ENCODE measurements around the gene ZNF12. TPM values are rescaled to one million over a fixed set of nuclear protein-coding genes. Genes with fewer than 3 reads are reported as not detected.

Gene ZNF12
- total and polyA plus RNA-seq, 2 experiments from 2014 or later: 13.0 to 19.9 TPM

GRCh38 chr7:6647541-6647940 is 59.2 kb downstream of the ZNF12 start:
- Histone ChIP-seq H4K20me1 (ENCODE audit: insufficient read depth) (no peaks in the 10 kb centered on the region), H3K27ac (no peak overlapping the region), H3K27me3 (replicated peaks; ENCODE audit: insufficient read depth) (no peaks in the 10 kb centered on the region), H3K9ac (no peak overlapping the region), H2AFZ (no peak overlapping the region), H3F3A (ENCODE audit: insufficient read depth) (no peaks in the 10 kb centered on the region), H3K79me2 (ENCODE audit: insufficient read depth) (no peaks in the 10 kb centered on the region), H3K4me2 (ENCODE audit: unreplicated experiment) (no peak overlapping the region), H3K4me3 (no peak overlapping the region), H3K9me3 (ENCODE audit: low read depth) (no peaks in the 10 kb centered on the region), H3K36me3 (ENCODE audit: low read depth) (no peaks in the 10 kb centered on the region; the same call in 1 of the 2 replicates), H3K4me1 (ENCODE audit: insufficient read depth) (no peaks in the 10 kb centered on the region), H3K9me2 (ENCODE audit: insufficient read depth) (no peaks in the 10 kb centered on the region)
- DNase-seq: no peak
- in situ Hi-C loops (cut with MboI): no loop called here
- WGBS, 2 experiments (ENCODE audit: low coverage in 1 of 2, low lambda C conversion rate in 2 of 2, missing lambda C conversion rate in 2 of 2): 83 to 90% methylated on average over 14 of the region's 14 CpGs
- TF ChIP-seq EZH2phosphoT487 (IDR thresholded peaks at IDR 0.05; ENCODE audit: insufficient read depth, low read depth) (no peak), EZH2 (IDR thresholded peaks at IDR 0.05; ENCODE audit: insufficient read depth, poor library complexity, severe bottlenecking) (no peak)

GRCh38 chr7:6647080-6647479 is 59.7 kb downstream of the ZNF12 start:
- Histone ChIP-seq H3K27ac (no peak overlapping the region), H3K9me3 (ENCODE audit: low read depth) (no peaks in the 10 kb centered on the region), H3K4me2 (ENCODE audit: unreplicated experiment) (no peak overlapping the region), H3K79me2 (ENCODE audit: insufficient read depth) (no peaks in the 10 kb centered on the region), H3K9ac (no peak overlapping the region), H4K20me1 (ENCODE audit: insufficient read depth) (no peaks in the 10 kb centered on the region), H3K36me3 (ENCODE audit: low read depth) (no peaks in the 10 kb centered on the region; the same call in 1 of the 2 replicates), H3K27me3 (replicated peaks; ENCODE audit: insufficient read depth) (no peaks in the 10 kb centered on the region), H2AFZ (no peak overlapping the region), H3K4me3 (no peak overlapping the region), H3F3A (ENCODE audit: insufficient read depth) (no peaks in the 10 kb centered on the region), H3K4me1 (ENCODE audit: insufficient read depth) (no peaks in the 10 kb centered on the region), H3K9me2 (ENCODE audit: insufficient read depth) (no peaks in the 10 kb centered on the region)
- TF ChIP-seq EZH2 (IDR thresholded peaks at IDR 0.05; ENCODE audit: insufficient read depth, poor library complexity, severe bottlenecking) (no peak), EZH2phosphoT487 (IDR thresholded peaks at IDR 0.05; ENCODE audit: insufficient read depth, low read depth) (no peak)
- in situ Hi-C loops (cut with MboI): no loop called here
- no peak for DNase-seq
- 76 to 82% methylated on average over 8 of the region's 8 CpGs for WGBS, 2 experiments (ENCODE audit: low coverage in 1 of 2, low lambda C conversion rate in 2 of 2, missing lambda C conversion rate in 2 of 2)

GRCh38 chr7:6646465-6646864 is 60.3 kb downstream of the ZNF12 start:
- H3K4me2 ChIP-seq (ENCODE audit: unreplicated experiment): no peak overlapping the region
- no peaks in the 10 kb centered on the region for H4K20me1 ChIP-seq (ENCODE audit: insufficient read depth)
- no peaks in the 10 kb centered on the region for H3K79me2 ChIP-seq (ENCODE audit: insufficient read depth)
- no peaks in the 10 kb centered on the region for H3K27me3 ChIP-seq (replicated peaks; ENCODE audit: insufficient read depth)
- H3K9me3 ChIP-seq (ENCODE audit: low read depth): no peaks in the 10 kb centered on the region
- H3K4me1 ChIP-seq (ENCODE audit: insufficient read depth): no peaks in the 10 kb centered on the region
- WGBS, 2 experiments (ENCODE audit: low coverage in 1 of 2, low lambda C conversion rate in 2 of 2, missing lambda C conversion rate in 2 of 2): 92 to 94% methylated on average over 4 to 8 of the region's 8 CpGs
- H3K9me2 ChIP-seq (ENCODE audit: insufficient read depth): no peaks in the 10 kb centered on the region
- H3K27ac ChIP-seq: no peak overlapping the region
- in situ Hi-C loops (cut with MboI): no loop called here
- TF ChIP-seq EZH2phosphoT487 (IDR thresholded peaks at IDR 0.05; ENCODE audit: insufficient read depth, low read depth) (no peak), EZH2 (IDR thresholded peaks at IDR 0.05; ENCODE audit: insufficient read depth, poor library complexity, severe bottlenecking) (no peak)
- H3K4me3 ChIP-seq: no peak overlapping the region
- DNase-seq: no peak
- H3K9ac ChIP-seq: no peak overlapping the region
- no peak overlapping the region for H2AFZ ChIP-seq
- no peaks in the 10 kb centered on the region for H3F3A ChIP-seq (ENCODE audit: insufficient read depth)
- H3K36me3 ChIP-seq (ENCODE audit: low read depth): no peaks in the 10 kb centered on the region; the same call in 1 of the 2 replicates

- in situ Hi-C loops (cut with MboI): loop anchor here (5.0 kb wide), 1 partner anchor 52 kb away; the partner anchor contains the start of gene INTS15
- no peak for DNase-seq
- WGBS, 2 experiments (ENCODE audit: low coverage in 1 of 2, low lambda C conversion rate in 2 of 2, missing lambda C conversion rate in 2 of 2): 94 to 95% methylated on average over 10 of the region's 10 CpGs
Measured at GRCh38 chr7:6644728-6645127, 62.0 kb downstream of the ZNF12 start.

More at GRCh38 chr7:6644728-6645127, 62.0 kb downstream of the ZNF12 start:
- no peaks in the 10 kb centered on the region for H3K9me2 ChIP-seq (ENCODE audit: insufficient read depth)
- H3K27ac ChIP-seq: no peak overlapping the region
- H3K4me1 ChIP-seq (ENCODE audit: insufficient read depth): no peaks in the 10 kb centered on the region
- no peak for TF ChIP-seq EZH2 (IDR thresholded peaks at IDR 0.05; ENCODE audit: insufficient read depth, poor library complexity, severe bottlenecking)
- no peak for TF ChIP-seq EZH2phosphoT487 (IDR thresholded peaks at IDR 0.05; ENCODE audit: insufficient read depth, low read depth)
- no peak overlapping the region for H3K9ac ChIP-seq
- H3K79me2 ChIP-seq (ENCODE audit: insufficient read depth): peaks cover 14% of the 10 kb centered on the region
- H3F3A ChIP-seq (ENCODE audit: insufficient read depth): no peaks in the 10 kb centered on the region
- H2AFZ ChIP-seq: no peak overlapping the region
- H3K27me3 ChIP-seq (replicated peaks; ENCODE audit: insufficient read depth): no peaks in the 10 kb centered on the region
- H3K9me3 ChIP-seq (ENCODE audit: low read depth): no peaks in the 10 kb centered on the region
- no peak overlapping the region for H3K4me3 ChIP-seq
- no peaks in the 10 kb centered on the region for H4K20me1 ChIP-seq (ENCODE audit: insufficient read depth)
- no peaks in the 10 kb centered on the region; the same call in 1 of the 2 replicates for H3K36me3 ChIP-seq (ENCODE audit: low read depth)
- no peak overlapping the region for H3K4me2 ChIP-seq (ENCODE audit: unreplicated experiment)
